ENCODE data around the gene CLDN25.

The CLDN25 gene

GRCh38 chr11:113814181-113814580, 34.6 kb downstream of the CLDN25 start:
- no peak for DNase-seq

GRCh38 chr11:113817162-113817561, 37.6 kb downstream of the CLDN25 start:
- no peak for DNase-seq

GRCh38 chr11:113817626-113818025, 38.0 kb downstream of the CLDN25 start:
- no peak for DNase-seq

- DNase-seq: no peak
Observed at GRCh38 chr11:113818426-113818825, 38.8 kb downstream of the CLDN25 start.

GRCh38 chr11:113827477-113827876, 47.9 kb downstream of the CLDN25 start:
- DNase-seq: no peak

- no peak for DNase-seq
Observed at GRCh38 chr11:113828191-113828590, 48.6 kb downstream of the CLDN25 start.

- no peak for DNase-seq
Observed at GRCh38 chr11:113829751-113830150, 50.2 kb downstream of the CLDN25 start.
